Measurements from ENCODE around the gene BLVRA.

The BLVRA gene

DNA sequence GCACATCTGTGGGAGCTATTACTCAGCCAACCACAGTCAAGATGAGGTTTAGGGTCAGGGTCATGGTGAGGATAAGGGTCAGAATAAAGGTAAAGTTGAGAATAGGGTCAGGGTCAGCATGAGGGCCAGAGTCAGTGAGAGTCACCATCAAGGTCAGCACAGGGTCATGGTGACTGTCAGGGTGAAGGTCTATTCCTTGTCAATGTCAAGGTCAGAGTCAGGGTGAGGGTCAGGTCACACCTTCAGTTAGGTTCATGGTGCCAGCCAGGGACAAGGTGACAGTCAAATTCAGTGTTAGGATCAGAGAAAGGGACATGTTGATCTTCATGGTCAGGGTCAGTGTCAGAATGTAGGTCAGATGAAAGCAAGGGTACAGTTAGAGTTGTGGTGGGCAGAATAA, 96.7 kb downstream of the BLVRA start:
- DNase-seq: no peak

DNA sequence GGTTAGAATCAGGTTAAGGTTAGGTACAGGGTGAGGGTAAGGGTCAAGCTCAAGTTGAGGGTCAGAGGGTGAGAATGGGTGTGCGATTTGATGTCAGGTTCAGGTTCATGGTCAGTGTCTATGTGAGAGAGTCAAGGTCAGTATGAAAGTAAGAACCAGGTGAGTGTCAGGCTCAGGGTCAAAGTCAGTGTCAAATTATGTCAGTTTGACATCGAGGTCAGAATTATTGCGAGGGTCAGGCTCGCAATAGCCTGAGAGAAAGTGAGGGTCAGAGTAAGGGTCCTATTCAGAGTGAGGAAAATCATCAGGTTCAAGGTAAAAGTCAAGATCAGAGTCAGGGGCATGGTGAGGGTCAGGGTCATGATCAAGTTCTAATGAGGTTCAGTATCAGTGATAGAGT, 97.8 kb downstream of the BLVRA start:
- DNase-seq: no peak

Data from anterior cingulate cortex (tissue), 58 donors.